Choroid plexus epithelial cell (primary cell): Measurements from ENCODE around the gene SLC12A8.

Experiments used
- DNase-seq: peaks from one replicate; pipeline ENCODE4 v3.0.0-alpha.2; 2010; ENCODE audit warnings: low read depth
- H3K4me3 ChIP-seq: 2 replicates; pipeline ENCODE4 v1.5.1; 2011; ENCODE audit warnings: low read depth, mild to moderate bottlenecking, control low read depth, low read length, moderate library complexity
- TF ChIP-seq, protein P1 (sequence below): conservative IDR thresholded peaks from 2 replicates; pipeline ENCODE4 v1.5.1; 2011; ENCODE audit warnings: low read depth, mild to moderate bottlenecking, control low read depth, inconsistent platforms, low read length, moderate library complexity

SLC12A8 gene

DNA sequence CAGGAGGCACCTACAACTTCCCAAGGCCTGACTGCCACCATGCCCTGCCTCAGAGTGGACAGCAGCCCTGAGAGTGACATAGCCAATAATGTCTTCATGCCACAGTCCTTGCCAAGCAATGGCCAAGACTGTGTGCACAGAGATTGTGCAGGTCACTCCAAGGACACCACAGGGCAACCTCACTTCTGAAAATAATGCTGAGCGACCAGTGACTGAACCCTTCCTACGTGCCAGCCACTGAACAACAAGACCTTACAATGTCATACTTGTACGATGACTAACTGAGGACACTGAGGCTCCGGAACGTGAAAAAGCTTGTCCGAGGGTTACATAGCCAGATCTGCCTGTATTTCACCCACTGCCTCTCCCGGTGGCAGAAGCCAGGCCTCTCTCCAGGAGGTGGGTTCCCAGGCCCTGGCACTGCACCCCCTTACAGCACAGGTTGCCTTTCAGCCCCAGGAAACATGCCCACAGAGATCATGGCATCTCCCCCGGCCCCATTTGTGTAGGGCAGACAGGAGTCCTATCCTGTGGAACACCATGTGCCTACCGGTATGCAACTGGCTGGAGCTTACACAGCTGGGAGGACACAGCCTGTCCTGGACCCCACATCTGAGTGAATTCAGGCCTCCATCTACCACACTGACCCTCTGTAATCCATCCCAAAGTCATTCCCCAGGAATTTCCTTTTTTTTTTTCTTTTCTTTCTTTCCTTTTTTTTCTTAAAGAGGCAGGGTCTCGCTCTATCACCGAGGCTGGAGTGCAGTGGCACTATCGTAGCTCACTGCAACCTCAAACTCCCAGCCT, 72.3 kb downstream of the SLC12A8 start:
- peak; percentile 45 for DNase-seq
- H3K4me3 ChIP-seq = no peak overlapping the region
- TF ChIP-seq, protein P1, sequence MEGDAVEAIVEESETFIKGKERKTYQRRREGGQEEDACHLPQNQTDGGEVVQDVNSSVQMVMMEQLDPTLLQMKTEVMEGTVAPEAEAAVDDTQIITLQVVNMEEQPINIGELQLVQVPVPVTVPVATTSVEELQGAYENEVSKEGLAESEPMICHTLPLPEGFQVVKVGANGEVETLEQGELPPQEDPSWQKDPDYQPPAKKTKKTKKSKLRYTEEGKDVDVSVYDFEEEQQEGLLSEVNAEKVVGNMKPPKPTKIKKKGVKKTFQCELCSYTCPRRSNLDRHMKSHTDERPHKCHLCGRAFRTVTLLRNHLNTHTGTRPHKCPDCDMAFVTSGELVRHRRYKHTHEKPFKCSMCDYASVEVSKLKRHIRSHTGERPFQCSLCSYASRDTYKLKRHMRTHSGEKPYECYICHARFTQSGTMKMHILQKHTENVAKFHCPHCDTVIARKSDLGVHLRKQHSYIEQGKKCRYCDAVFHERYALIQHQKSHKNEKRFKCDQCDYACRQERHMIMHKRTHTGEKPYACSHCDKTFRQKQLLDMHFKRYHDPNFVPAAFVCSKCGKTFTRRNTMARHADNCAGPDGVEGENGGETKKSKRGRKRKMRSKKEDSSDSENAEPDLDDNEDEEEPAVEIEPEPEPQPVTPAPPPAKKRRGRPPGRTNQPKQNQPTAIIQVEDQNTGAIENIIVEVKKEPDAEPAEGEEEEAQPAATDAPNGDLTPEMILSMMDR = no peak

- TF ChIP-seq, protein P1 = no peak
- no peak overlapping the region for H3K4me3 ChIP-seq
- DNase-seq = no peak
These were observed 73.2 kb downstream of the SLC12A8 start for GRCh38 chr3:125139386-125139785.

DNA sequence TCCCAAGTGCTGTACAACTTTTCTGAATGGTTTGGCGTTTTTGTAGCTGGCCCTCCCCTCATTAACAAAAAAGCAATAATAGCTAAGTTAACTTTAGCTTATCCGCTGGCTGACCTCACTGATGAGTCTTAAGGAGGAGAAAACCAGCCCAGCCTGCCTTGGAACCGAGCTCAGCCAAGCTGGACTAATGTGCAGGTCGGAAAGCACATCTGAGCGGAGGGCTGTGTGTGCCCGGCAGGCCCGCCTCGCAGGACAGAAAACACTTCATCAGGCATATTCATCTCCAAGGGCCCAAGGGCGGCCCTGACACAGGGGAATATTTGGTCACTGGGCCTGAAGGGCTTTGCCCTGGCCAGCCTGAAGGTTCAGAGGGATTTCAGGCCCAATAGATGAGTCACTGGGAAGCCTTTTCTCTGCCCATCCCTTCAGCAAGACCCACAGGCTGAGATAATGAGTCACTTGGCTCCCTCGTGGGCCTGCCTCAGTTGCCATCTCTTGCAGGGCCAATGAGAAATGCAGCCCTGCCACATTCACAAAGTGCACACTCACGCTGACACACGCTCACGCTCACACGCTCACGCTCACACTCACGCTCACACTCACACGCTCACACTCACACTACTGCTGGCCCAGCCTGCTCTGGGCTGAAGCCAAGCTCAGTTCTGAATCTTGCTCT, 75.1 kb downstream of the SLC12A8 start:
- TF ChIP-seq, protein P1 = no peak
- no peak overlapping the region for H3K4me3 ChIP-seq
- DNase-seq = peak; percentile 63

DNA sequence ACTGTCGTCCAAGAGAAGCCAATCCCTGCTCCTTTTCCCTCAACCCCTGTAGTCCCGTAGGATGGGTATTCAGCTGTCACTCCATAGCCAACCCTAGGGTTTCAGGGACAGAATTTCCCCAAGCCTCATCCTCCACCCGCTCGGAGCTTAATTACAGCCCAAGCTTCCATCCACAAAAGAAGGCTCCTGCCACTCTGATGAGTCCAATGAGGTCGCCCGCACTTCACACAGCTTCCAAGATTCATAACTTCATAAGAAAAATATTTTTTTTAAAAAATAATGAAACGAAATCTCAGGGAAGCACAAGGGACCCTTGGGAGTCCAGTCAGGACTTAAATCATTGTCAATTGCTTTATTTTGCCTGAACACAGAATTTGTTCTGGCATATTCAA, 75.6 kb downstream of the SLC12A8 start:
- no peak overlapping the region for H3K4me3 ChIP-seq
- DNase-seq = no peak
- TF ChIP-seq, protein P1 = no peak

DNA sequence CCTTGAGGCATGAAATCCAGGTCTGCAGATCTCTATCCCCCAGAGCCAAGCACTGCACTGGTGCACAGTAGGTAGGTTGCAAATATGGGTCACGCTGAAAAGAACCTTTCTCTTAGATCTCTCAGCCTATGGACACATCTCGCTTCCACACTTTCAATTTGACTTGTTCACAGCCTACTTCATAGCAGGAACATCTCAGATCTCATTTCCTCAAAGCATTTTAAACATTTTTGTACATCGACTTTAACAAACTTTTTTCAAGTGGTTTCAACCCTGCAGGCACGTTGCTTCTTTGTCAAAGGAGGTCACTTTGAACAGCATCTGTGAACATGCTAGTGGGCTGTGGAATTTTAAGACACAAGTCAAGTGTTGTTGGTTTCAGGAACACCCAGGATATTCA, 76.0 kb downstream of the SLC12A8 start:
- H3K4me3 ChIP-seq = no peak overlapping the region
- DNase-seq = no peak
- TF ChIP-seq, protein P1 = no peak

GRCh38 chr3:125134952-125135351, 77.6 kb downstream of the SLC12A8 start:
- no peak for DNase-seq
- no peak overlapping the region for H3K4me3 ChIP-seq
- TF ChIP-seq, protein P1 = no peak

- no peak for DNase-seq
- TF ChIP-seq, protein P1 = no peak
- no peak overlapping the region for H3K4me3 ChIP-seq
These were observed 79.7 kb downstream of the SLC12A8 start for GRCh38 chr3:125132815-125133214.
